HepG2 (cell line): ENCODE data around the gene HSPA1A. TPM values are rescaled to one million over a fixed set of nuclear protein-coding genes. Genes with fewer than 3 reads are reported as not detected.

Experiments used
- AGO2 ChIP-seq: fragments of 200-400 bp; formaldehyde crosslinking; optimal IDR thresholded peaks from 2 replicates; pipeline ENCODE3; 2017; ENCODE audit warnings: mild to moderate bottlenecking, low read depth, low read length, moderate library complexity
- HNRNPH1 ChIP-seq: fragments of 200-400 bp; formaldehyde crosslinking; optimal IDR thresholded peaks from 2 replicates; pipeline ENCODE3; 2017; ENCODE audit warnings: mild to moderate bottlenecking, low read depth, low read length
- JUN ChIP-seq: sonication (generic); formaldehyde crosslinking; IDR thresholded peaks from 2 replicates; pipeline ENCODE4 v1.4.0; 2020; ENCODE audit warnings: mild to moderate bottlenecking, missing genetic modification reagents
- MED13 ChIP-seq: sonication (generic); formaldehyde crosslinking; IDR thresholded peaks from 2 replicates; pipeline ENCODE4 v1.5.0; 2020; ENCODE audit warnings: missing genetic modification reagents
- MEIS2 ChIP-seq: sonication (generic); formaldehyde crosslinking; IDR thresholded peaks from 2 replicates; pipeline ENCODE4 v1.9.0; 2021; ENCODE audit warnings: mild to moderate bottlenecking, missing genetic modification reagents
- NCOA1 ChIP-seq: sonication (generic); formaldehyde crosslinking; IDR thresholded peaks from 2 replicates; pipeline ENCODE4 v1.9.0; 2021; ENCODE audit warnings: missing genetic modification reagents
- RORA ChIP-seq: sonication (generic); formaldehyde crosslinking; IDR thresholded peaks from 2 replicates; pipeline ENCODE4 v1.5.0; 2020; ENCODE audit warnings: mild to moderate bottlenecking, missing genetic modification reagents, moderate library complexity
- TCF7L2 ChIP-seq: IDR thresholded peaks from 2 replicates; pipeline ENCODE4 v1.6.1; 2011; ENCODE audit warnings: mild to moderate bottlenecking, low read depth, low read length, moderate library complexity
- TEF ChIP-seq: sonication (generic); formaldehyde crosslinking; IDR thresholded peaks from 2 replicates; pipeline ENCODE4 v1.5.0; 2020; ENCODE audit warnings: missing genetic modification reagents
- TOPORS ChIP-seq: sonication (generic); formaldehyde crosslinking; IDR thresholded peaks from 2 replicates; pipeline ENCODE4 v1.8.0; 2023; ENCODE audit warnings: mild to moderate bottlenecking, missing genetic modification reagents
- ZNF224 ChIP-seq: sonication (generic); formaldehyde crosslinking; IDR thresholded peaks from 2 replicates; pipeline ENCODE4 v1.5.0; 2020; ENCODE audit warnings: mild to moderate bottlenecking, missing genetic modification reagents
- ZNF280B ChIP-seq: sonication (generic); formaldehyde crosslinking; IDR thresholded peaks from 2 replicates; pipeline ENCODE4 v1.5.0; 2020; ENCODE audit warnings: missing genetic modification reagents, mild to moderate bottlenecking, borderline replicate concordance
- ZNF670 ChIP-seq: sonication (generic); formaldehyde crosslinking; IDR thresholded peaks from 2 replicates; pipeline ENCODE4 v1.8.0; 2022; ENCODE audit warnings: mild to moderate bottlenecking, missing genetic modification reagents, borderline replicate concordance
- polyA plus RNA-seq, 8 experiments: library from polyadenylated mRNA; depleted of rRNA in 3 of 8; stranded (reverse) in 7 of 8; unstranded in 1 of 8; fragments of >200 nt; fragmentation: Illumina TruSeq in 4 of 8; extraction: Trizol in 4 of 8; gene quantifications; 2 replicates each; pipeline versions ENCODE4 v1.2.1 to v1.2.3, GENCODE V29; 2011 to 2016; ENCODE audit warnings: low read depth in 4 of 8, missing spikeins in 1 of 8, mixed read lengths in 1 of 8; ENCODE audit not compliant: insufficient read depth in 1 of 8
- total RNA-seq, 5 experiments: library from RNA; depleted of rRNA; stranded (reverse); fragments of >200 nt; fragmentation: Illumina TruSeq; extraction: Trizol; gene quantifications; 2 replicates each; pipeline ENCODE4 v1.2.3, GENCODE V29; 2016; ENCODE audit warnings: low read depth in 1 of 5
- TF ChIP-seq, protein P1 (sequence below): sonication (generic); formaldehyde crosslinking; IDR thresholded peaks from 2 replicates; pipeline ENCODE4 v1.4.0; 2020; ENCODE audit warnings: missing genetic modification reagents
- TF ChIP-seq, protein P2 (sequence below): sonication (generic); formaldehyde crosslinking; IDR thresholded peaks from 2 replicates; pipeline ENCODE4 v1.8.0; 2022; ENCODE audit warnings: missing genetic modification reagents, mild to moderate bottlenecking, inconsistent platforms, borderline replicate concordance
- TF ChIP-seq, protein P3 (sequence below): sonication (generic); formaldehyde crosslinking; IDR thresholded peaks from 2 replicates; pipeline ENCODE4 v1.5.1; 2020; ENCODE audit warnings: missing genetic modification reagents, mild to moderate bottlenecking, borderline replicate concordance
- TF ChIP-seq, protein P4 (sequence below): sonication (generic); formaldehyde crosslinking; IDR thresholded peaks from 2 replicates; pipeline ENCODE4 v1.4.0; 2020; ENCODE audit warnings: missing genetic modification reagents

Gene HSPA1A
- total and polyA plus RNA-seq, 2 of the 13 experiments (the other 11 are each of a cell fraction or from before 2014, with no cell fraction given), result 44.5 to 85.0 TPM

GRCh38 chr6:31806470-31807272 lies 8.7 kb upstream of the HSPA1A start, which contains the start of gene LSM2 (continued):
- TF ChIP-seq, protein P1, sequence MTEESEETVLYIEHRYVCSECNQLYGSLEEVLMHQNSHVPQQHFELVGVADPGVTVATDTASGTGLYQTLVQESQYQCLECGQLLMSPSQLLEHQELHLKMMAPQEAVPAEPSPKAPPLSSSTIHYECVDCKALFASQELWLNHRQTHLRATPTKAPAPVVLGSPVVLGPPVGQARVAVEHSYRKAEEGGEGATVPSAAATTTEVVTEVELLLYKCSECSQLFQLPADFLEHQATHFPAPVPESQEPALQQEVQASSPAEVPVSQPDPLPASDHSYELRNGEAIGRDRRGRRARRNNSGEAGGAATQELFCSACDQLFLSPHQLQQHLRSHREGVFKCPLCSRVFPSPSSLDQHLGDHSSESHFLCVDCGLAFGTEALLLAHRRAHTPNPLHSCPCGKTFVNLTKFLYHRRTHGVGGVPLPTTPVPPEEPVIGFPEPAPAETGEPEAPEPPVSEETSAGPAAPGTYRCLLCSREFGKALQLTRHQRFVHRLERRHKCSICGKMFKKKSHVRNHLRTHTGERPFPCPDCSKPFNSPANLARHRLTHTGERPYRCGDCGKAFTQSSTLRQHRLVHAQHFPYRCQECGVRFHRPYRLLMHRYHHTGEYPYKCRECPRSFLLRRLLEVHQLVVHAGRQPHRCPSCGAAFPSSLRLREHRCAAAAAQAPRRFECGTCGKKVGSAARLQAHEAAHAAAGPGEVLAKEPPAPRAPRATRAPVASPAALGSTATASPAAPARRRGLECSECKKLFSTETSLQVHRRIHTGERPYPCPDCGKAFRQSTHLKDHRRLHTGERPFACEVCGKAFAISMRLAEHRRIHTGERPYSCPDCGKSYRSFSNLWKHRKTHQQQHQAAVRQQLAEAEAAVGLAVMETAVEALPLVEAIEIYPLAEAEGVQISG (CRISPR knock-in tag), result peak; percentile 90
- TF ChIP-seq ZNF670 (CRISPR knock-in tag), result peak; percentile 87; the same call in 1 of the 2 replicates
- TF ChIP-seq ZNF280B (CRISPR knock-in tag), result peak; percentile 90
- no peak for TF ChIP-seq HNRNPH1
- TF ChIP-seq JUN (CRISPR knock-in tag), result peak; percentile 87
- TF ChIP-seq RORA (CRISPR knock-in tag), result no peak
- peak; percentile 85 for TF ChIP-seq AGO2
- TF ChIP-seq MED13 (CRISPR knock-in tag), result 0 out of 2 replicates have a peak, but pooled peaks have one; percentile 37
- no peak for TF ChIP-seq TEF (CRISPR knock-in tag)
- 0 out of 2 replicates have a peak, but pooled peaks have one; percentile 71 for TF ChIP-seq ZNF224 (CRISPR knock-in tag)
- TF ChIP-seq, protein P2, sequence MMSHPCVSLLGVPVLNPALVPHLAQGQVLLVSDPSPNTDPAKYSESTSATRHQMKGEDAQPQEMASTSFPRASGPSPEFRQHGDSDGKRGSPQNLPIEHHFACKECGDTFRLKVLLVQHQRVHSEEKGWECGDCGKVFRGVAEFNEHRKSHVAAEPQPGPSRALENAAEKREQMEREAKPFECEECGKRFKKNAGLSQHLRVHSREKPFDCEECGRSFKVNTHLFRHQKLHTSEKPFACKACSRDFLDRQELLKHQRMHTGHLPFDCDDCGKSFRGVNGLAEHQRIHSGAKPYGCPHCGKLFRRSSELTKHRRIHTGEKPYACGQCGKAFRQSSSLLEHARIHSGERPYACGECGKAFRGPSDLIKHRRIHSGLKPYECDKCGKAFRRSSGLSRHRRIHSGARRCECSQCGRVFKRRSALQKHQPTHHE (CRISPR knock-in tag), result peak; percentile 93; the same call in 1 of the 2 replicates
- TF ChIP-seq TOPORS (CRISPR knock-in tag), result peak; percentile 75
- TF ChIP-seq NCOA1 (CRISPR knock-in tag), result no peak
- TF ChIP-seq MEIS2, result peak; percentile 63
- TF ChIP-seq, protein P3, sequence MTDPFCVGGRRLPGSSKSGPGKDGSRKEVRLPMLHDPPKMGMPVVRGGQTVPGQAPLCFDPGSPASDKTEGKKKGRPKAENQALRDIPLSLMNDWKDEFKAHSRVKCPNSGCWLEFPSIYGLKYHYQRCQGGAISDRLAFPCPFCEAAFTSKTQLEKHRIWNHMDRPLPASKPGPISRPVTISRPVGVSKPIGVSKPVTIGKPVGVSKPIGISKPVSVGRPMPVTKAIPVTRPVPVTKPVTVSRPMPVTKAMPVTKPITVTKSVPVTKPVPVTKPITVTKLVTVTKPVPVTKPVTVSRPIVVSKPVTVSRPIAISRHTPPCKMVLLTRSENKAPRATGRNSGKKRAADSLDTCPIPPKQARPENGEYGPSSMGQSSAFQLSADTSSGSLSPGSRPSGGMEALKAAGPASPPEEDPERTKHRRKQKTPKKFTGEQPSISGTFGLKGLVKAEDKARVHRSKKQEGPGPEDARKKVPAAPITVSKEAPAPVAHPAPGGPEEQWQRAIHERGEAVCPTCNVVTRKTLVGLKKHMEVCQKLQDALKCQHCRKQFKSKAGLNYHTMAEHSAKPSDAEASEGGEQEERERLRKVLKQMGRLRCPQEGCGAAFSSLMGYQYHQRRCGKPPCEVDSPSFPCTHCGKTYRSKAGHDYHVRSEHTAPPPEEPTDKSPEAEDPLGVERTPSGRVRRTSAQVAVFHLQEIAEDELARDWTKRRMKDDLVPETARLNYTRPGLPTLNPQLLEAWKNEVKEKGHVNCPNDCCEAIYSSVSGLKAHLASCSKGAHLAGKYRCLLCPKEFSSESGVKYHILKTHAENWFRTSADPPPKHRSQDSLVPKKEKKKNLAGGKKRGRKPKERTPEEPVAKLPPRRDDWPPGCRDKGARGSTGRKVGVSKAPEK (CRISPR knock-in tag), result peak; percentile 81; the same call in 1 of the 2 replicates
- no peak for TF ChIP-seq TCF7L2
- TF ChIP-seq, protein P4, sequence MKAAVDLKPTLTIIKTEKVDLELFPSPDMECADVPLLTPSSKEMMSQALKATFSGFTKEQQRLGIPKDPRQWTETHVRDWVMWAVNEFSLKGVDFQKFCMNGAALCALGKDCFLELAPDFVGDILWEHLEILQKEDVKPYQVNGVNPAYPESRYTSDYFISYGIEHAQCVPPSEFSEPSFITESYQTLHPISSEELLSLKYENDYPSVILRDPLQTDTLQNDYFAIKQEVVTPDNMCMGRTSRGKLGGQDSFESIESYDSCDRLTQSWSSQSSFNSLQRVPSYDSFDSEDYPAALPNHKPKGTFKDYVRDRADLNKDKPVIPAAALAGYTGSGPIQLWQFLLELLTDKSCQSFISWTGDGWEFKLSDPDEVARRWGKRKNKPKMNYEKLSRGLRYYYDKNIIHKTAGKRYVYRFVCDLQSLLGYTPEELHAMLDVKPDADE (CRISPR knock-in tag), result no peak
